ENCODE measurements around the gene NOBOX.
"Not testable (repeated sequence)": the region's sequence is repeated elsewhere in the genome, so short reads cannot be mapped to it uniquely, and the experiment has no call there.

NOBOX gene

DNA sequence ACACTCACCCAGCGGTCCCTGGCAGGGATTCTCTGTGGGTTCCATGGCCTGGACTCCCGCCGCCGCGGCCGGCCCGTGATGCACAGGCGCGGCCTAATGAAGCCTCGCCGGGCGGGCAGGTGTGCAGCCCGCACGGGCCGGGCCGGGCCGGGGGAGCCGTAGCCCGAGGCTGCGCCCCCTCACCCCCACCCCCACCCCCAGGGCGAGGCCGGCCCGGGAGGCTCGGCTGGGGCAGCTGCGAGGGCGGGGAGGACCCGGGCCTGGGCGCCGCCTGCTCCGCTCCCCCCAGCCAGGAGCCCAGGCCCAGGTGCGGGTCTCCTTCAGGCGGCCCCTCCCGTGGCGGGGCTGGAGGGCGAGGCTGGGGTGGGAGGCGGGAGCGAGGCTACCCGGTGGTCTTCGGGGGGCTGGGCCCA lies at the start of gene NOBOX:
Gene NOBOX (minus strand): TSS at position 45 of the 413 bp plus-strand sequence.
- DNase-seq (ENCODE audit: low spot score) = no peak

DNA sequence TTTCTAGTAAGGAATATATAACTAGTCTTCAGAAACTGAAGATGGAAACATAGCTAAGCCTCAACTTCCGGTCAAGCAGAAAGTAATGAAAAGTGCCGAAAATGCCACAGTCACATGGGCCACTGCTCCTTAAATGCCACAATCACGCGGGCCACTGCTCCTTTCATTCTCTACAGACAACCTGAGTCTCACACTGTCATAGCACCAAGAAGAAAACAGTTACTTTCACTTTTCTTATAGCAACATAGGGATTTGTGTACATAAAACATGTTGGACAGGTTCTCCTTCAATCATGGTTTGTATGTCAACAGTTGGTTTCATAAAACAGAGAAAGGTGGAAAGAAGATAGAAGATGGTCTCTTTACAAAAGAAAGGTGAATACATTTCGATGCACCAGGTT lies 48.6 kb upstream of the NOBOX start:
- no peak for DNase-seq (ENCODE audit: low spot score)

DNA sequence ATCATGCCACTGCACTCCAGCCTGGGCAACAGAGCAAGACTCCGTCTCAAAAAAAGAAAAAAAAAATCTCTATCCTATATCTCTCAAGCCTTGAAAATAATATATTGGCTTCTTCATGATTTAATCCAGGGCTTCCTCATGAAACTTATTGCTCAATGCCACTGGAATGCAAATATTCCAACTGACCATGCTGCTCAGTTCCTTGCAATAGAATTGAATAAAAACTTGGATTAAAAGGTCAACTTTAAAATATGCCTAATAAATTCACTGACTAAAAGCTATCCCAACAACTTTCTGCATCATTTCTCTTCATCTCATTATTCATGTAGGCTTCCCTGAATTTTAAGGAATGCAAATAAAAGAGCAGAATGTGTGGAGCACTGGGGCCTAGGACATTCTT lies 42.1 kb upstream of the NOBOX start:
- DNase-seq (ENCODE audit: low spot score) = no peak

- DNase-seq (ENCODE audit: low spot score) = no peak
Observed at GRCh38 chr7:144439717-144440205, 36.3 kb upstream of the NOBOX start.

DNA sequence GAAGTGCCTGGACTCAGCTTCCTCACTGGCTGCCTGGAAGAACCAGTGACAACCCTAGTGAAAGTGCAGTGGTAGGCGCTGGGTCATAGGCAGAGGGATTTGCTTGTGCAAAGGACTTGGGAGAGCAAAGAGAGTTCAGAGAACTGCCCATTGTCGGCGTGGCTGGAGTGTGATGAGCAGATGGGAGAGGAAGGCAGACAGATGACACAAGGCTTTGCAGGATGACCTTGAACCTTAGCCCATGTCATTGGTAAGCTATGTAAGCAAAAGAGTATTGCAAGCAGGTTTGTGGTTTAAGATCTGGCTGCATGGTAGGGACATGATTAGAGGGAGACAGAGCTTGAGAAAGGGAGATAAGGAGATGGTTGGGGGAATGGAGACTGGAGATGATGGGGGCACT lies 35.3 kb upstream of the NOBOX start:
- DNase-seq (ENCODE audit: low spot score) = no peak

- peak; percentile 3 for DNase-seq (ENCODE audit: low spot score)
Observed at GRCh38 chr7:144437370-144438191, 34.1 kb upstream of the NOBOX start.

- DNase-seq (ENCODE audit: low spot score) = no peak
Observed at GRCh38 chr7:144436500-144436899, 33.0 kb upstream of the NOBOX start.

GRCh38 chr7:144428431-144428830 lies 24.9 kb upstream of the NOBOX start:
- DNase-seq (ENCODE audit: low spot score) = no peak

GRCh38 chr7:144427539-144427938 lies 24.0 kb upstream of the NOBOX start:
- not testable (repeated sequence) for DNase-seq (ENCODE audit: low spot score)

DNA sequence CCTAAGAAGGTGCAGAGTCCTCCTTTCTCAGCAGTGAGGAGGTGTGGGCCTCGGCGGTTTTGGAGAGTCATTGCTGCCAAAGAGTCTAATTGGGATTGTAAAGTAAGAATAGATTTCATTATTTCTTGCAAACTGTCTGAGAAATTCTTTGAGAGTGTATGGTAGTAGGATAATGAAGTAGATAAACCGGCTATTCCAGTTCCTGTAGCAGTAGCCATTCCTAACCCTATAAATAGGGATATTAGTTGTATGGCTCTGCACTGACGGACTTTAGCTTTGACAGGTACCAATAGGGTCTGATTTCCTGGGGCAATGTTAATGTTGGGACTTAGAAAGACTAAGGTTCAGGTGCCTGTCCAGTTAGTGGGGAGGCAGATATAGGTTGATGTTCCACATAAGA lies 15.4 kb upstream of the NOBOX start:
- not testable (repeated sequence) for DNase-seq (ENCODE audit: low spot score)

DNA sequence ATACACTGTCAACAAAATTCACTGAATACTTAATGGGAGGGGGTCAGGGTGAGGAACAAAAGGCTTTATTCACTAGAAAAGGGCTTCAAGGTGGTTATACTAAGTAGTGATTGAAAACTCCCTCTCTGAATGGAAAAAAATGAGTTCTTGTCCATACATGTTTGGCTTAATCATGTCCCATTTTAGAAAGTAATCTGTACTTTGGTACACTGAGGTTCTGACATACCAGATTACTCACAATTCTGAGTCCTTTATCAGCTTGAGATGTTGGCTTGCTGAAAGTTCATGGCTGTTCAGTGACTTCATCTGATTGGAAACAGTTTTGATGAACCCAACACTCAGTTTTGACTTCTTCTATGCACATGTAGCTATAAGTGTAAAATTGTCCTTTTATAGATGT lies 12.8 kb upstream of the NOBOX start:
- DNase-seq (ENCODE audit: low spot score) = no peak

- DNase-seq (ENCODE audit: low spot score) = no peak
Observed at GRCh38 chr7:144415858-144416257, 12.4 kb upstream of the NOBOX start.

GRCh38 chr7:144414815-144415214 lies 11.3 kb upstream of the NOBOX start:
- no peak for DNase-seq (ENCODE audit: low spot score)

DNA sequence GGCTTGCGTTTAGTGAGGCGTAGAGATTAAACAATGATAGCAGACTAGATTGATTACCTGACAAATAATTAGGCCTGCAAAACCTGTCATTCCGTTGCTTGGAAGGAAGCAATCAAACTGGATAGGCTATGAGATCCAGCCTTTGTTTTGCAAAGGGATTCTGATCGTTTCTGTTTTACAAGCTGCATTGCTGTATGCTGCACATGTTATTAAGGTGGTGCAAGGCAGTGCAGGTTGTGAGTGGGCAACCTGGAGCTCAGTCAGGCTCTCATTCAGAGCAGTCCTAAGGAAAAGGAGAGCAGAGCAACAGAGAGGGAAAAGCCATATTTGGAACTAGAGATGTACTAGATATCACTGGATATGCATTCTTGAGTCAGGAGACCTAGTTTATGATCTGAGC lies 6.9 kb upstream of the NOBOX start:
- DNase-seq (ENCODE audit: low spot score) = no peak

GRCh38 chr7:144408121-144408520 lies 4.6 kb upstream of the NOBOX start:
- no peak for DNase-seq (ENCODE audit: low spot score)

GRCh38 chr7:144407266-144407931 lies 3.9 kb upstream of the NOBOX start:
- DNase-seq (ENCODE audit: low spot score) = no peak

- no peak for DNase-seq (ENCODE audit: low spot score)
Observed at GRCh38 chr7:144404946-144405345, 1.5 kb upstream of the NOBOX start.

DNA sequence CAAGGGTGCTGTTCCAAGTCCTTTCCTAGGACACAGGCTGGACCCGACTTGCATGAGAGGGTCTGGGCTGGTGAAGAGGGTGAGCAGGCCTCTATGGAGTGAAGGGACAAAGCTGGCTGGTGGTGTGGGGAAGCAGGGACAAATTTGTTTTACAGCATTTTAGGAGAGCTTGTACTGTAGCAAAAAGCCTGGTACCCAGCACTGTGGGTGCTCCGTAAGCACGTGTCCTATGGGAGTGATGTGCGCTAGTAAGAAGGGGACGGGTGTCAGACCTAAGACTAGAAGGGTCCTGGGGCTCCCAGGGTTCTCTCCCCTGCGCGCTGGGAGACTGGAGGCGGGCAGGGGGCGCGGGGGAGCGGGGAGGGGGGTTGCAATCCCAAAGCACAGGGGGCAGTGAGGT lies 391 bp downstream of the NOBOX start:
- DNase-seq (ENCODE audit: low spot score) = no peak

DNA sequence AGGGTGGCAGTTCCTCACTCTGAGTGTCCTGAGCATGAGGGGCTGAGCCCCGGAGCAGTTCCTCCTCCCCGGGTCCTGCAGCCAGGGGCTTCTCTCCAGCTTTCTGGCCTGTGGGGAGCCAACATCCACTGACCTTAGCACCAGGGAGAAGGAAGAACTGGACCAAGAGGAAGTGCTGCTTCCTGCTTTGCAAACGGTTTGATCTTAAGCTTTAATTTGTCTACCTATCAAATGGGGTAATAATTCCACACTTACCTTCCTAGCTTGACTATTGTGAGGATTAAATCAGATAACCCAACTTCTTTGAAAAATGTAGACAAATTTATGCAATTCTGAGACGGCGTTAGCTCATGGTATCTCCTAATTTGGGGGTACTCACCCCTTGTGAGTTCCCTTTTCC lies 2.0 kb downstream of the NOBOX start:
- DNase-seq (ENCODE audit: low spot score) = no peak

DNA sequence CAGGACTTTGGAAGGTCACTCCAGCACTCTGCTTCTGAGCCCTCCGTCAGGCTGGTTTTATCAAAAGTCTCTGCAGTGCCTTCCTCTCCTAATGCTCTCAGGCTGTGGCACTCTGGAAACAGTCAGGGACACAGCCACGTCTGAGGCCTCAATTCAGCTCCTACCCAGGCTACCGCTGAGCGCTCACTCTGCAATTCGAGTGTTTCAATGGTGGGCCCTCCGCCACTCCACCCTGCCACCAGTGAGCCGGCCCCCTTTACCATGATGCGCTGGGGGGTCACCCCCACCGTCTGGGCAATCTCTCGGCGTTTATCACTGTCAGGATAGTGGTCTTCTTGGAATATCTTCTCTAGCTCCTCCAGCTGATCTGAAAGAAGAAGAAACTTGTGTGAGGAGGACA lies 3.5 kb downstream of the NOBOX start:
- DNase-seq (ENCODE audit: low spot score) = no peak

- DNase-seq (ENCODE audit: low spot score) = no peak
Observed at GRCh38 chr7:144398911-144399310, 4.6 kb downstream of the NOBOX start.

DNA sequence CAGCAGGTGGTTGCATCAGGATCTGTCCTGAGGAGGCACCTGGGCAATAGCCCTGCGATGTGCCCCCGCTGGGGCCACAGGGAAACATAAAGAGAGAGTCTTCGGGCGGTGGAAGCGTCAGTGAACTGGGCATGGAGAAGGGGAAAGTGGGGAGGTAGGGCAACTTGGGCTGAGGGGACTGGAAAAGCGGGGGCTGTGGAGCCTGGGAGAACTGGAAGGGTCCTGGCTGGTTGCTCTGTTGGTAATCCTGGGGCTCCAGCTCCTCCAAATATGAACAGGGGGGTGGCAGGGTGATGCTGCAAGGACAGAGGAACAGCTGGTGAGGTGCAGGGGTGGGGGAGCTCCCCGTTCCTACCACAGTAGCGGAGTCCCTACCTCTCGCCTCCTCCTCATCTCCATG lies 5.2 kb downstream of the NOBOX start:
- no peak for DNase-seq (ENCODE audit: low spot score)

- DNase-seq (ENCODE audit: low spot score) = no peak
Observed at GRCh38 chr7:144397086-144397485, 6.4 kb downstream of the NOBOX start.

All from hematopoietic multipotent progenitor cell treated with erythropoietin and hydrocortisone succinate and interleukin-3 and kit ligand, for 15 days (in vitro differentiated cells).